ENCODE results near the gene ZNRF2. TPM values are rescaled to one million over a fixed set of nuclear protein-coding genes. Genes with fewer than 3 reads are reported as not detected.

ZNRF2 gene
- polyA plus RNA-seq, 1 of the 3 experiments (the other 2 are of a cell fraction), result 4.0 TPM

DNA sequence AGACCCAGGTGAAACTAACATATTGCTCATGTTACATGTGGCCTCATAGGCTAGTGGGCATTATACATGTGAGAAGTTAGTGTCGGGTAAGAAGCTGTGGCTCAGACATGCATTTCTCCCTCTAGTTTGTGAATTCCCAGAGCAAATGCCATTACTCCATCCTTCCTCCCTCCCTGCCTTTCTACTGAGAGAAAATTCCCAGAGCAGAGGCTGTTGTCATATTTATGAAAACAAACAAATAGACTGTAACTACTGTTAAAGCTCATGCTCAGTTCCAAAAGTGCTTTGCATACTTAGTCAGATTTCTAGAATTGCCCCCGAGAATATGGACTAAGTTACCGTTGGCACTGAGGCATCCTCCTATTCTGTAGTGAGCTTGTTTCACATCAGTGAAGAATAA, 29.0 kb downstream of the ZNRF2 start:
- Histone ChIP-seq H3K9me2 (no peaks in the 10 kb centered on the region), H3K27me3 (ENCODE audit: insufficient read depth) (no peaks in the 10 kb centered on the region), H2AFZ (ENCODE audit: low read depth) (no peak overlapping the region), H3K4me2 (no peak overlapping the region), H3K4me1 (ENCODE audit: control insufficient read depth in 1 of 2, insufficient read depth in 2 of 2, low read depth in 1 of 2, low read length in 1 of 2) (peaks cover 0 to 20% of the 10 kb centered on the region in 2 experiments; a peak in 3 of 4 replicates), H3K4me3 (ENCODE audit: low read depth in 2 of 2, low read length in 1 of 2) (no peak overlapping the region), H3K79me2 (ENCODE audit: insufficient read depth) (peaks cover 53% of the 10 kb centered on the region), H3K36me3 (replicated peaks in 1 of 2; ENCODE audit: control insufficient read depth in 1 of 2, insufficient read depth in 2 of 2, low read length in 1 of 2) (no peaks in the 10 kb centered on the region), H3K27ac (ENCODE audit: low read depth in 2 of 2, low read length in 1 of 2) (no peak overlapping the region), H4K20me1 (ENCODE audit: insufficient read depth) (no peaks in the 10 kb centered on the region), H3K9me3 (no peaks in the 10 kb centered on the region), H3K9ac (no peak overlapping the region), H3F3A (replicated peaks; ENCODE audit: insufficient read depth) (peaks cover 2% of the 10 kb centered on the region)
- CTCF ChIA-PET, result interaction anchor here (1.7 to 1.8 kb wide), 2 partner anchors 10 to 37 kb away, joined by 3 to 6 read pairs; no protein-coding TSS in a partner anchor
- TF ChIP-seq JUND (IDR thresholded peaks at IDR 0.05) (no peak), TEAD4 (IDR thresholded peaks at IDR 0.05; ENCODE audit: borderline replicate concordance, insufficient read depth) (no peak), RXRA (IDR thresholded peaks at IDR 0.05; ENCODE audit: borderline replicate concordance, low read depth) (no peak), GATA2 (CRISPR knock-in tag; IDR thresholded peaks at IDR 0.05) (no peak), FOXJ3 (CRISPR knock-in tag; IDR thresholded peaks at IDR 0.05) (no peak), YY1 (IDR thresholded peaks at IDR 0.05; ENCODE audit: low read depth) (no peak), MXI1 (IDR thresholded peaks at IDR 0.05; ENCODE audit: low read depth, low read length) (no peak), NRF1 (IDR thresholded peaks at IDR 0.05; ENCODE audit: low read depth, low read length) (no peak), CHD2 (IDR thresholded peaks at IDR 0.05; ENCODE audit: low read length, partially characterized antibody) (no peak), SIN3A (IDR thresholded peaks at IDR 0.05; ENCODE audit: borderline replicate concordance, low read depth, low read length) (no peak), MEF2A (IDR thresholded peaks at IDR 0.05; ENCODE audit: borderline replicate concordance, low read depth) (no peak), EZH2phosphoT487 (IDR thresholded peaks at IDR 0.05; ENCODE audit: borderline replicate concordance, low read depth) (no peak)
- TF ChIP-seq, protein P1, sequence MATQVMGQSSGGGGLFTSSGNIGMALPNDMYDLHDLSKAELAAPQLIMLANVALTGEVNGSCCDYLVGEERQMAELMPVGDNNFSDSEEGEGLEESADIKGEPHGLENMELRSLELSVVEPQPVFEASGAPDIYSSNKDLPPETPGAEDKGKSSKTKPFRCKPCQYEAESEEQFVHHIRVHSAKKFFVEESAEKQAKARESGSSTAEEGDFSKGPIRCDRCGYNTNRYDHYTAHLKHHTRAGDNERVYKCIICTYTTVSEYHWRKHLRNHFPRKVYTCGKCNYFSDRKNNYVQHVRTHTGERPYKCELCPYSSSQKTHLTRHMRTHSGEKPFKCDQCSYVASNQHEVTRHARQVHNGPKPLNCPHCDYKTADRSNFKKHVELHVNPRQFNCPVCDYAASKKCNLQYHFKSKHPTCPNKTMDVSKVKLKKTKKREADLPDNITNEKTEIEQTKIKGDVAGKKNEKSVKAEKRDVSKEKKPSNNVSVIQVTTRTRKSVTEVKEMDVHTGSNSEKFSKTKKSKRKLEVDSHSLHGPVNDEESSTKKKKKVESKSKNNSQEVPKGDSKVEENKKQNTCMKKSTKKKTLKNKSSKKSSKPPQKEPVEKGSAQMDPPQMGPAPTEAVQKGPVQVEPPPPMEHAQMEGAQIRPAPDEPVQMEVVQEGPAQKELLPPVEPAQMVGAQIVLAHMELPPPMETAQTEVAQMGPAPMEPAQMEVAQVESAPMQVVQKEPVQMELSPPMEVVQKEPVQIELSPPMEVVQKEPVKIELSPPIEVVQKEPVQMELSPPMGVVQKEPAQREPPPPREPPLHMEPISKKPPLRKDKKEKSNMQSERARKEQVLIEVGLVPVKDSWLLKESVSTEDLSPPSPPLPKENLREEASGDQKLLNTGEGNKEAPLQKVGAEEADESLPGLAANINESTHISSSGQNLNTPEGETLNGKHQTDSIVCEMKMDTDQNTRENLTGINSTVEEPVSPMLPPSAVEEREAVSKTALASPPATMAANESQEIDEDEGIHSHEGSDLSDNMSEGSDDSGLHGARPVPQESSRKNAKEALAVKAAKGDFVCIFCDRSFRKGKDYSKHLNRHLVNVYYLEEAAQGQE (IDR thresholded peaks at IDR 0.05; ENCODE audit: low read depth, low read length), result no peak
- POLR2A ChIA-PET, result no interaction called here
- no peak for DNase-seq
- 100% methylated on average over 3 of the region's 3 CpGs for WGBS (ENCODE audit: low lambda C conversion rate)

DNA sequence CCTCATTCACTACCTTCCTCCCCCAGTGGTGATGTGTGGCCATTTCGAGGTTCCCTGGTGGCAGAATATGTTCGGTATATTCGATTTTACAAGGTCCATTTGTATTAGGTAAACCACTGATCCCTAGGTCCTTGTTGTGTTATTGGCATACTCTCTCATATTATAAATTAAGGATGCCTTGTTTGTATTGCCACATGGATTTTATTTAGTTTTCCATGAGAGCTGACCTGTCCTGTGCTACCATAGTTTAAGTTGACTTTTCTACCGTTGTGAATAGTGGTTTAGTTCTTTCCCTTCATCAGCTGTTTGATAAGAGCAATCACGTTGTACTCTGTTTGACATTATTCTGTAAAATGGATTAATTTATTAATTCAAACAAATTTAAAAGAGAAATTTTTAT, 29.4 kb downstream of the ZNRF2 start:
- peaks cover 2% of the 10 kb centered on the region for H3F3A ChIP-seq (replicated peaks; ENCODE audit: insufficient read depth)
- H4K20me1 ChIP-seq (ENCODE audit: insufficient read depth), result no peaks in the 10 kb centered on the region
- no peaks in the 10 kb centered on the region for H3K36me3 ChIP-seq (replicated peaks in 1 of 2; ENCODE audit: control insufficient read depth in 1 of 2, insufficient read depth in 2 of 2, low read length in 1 of 2)
- H3K4me3 ChIP-seq (ENCODE audit: low read depth in 2 of 2, low read length in 1 of 2), result no peak overlapping the region
- no peak for DNase-seq
- H3K27ac ChIP-seq (ENCODE audit: low read depth in 2 of 2, low read length in 1 of 2), result no peak overlapping the region
- H3K9ac ChIP-seq, result no peak overlapping the region
- no peaks in the 10 kb centered on the region for H3K27me3 ChIP-seq (ENCODE audit: insufficient read depth)
- H3K9me3 ChIP-seq, result no peaks in the 10 kb centered on the region
- WGBS (ENCODE audit: low lambda C conversion rate), result 89% methylated on average over 5 of the region's 5 CpGs
- peaks cover 0 to 21% of the 10 kb centered on the region in 2 experiments; a peak in 2 of 4 replicates for H3K4me1 ChIP-seq (ENCODE audit: control insufficient read depth in 1 of 2, insufficient read depth in 2 of 2, low read depth in 1 of 2, low read length in 1 of 2)
- H3K9me2 ChIP-seq, result no peaks in the 10 kb centered on the region
- CTCF ChIA-PET, result interaction anchor here (1.3 to 1.8 kb wide), 3 partner anchors 9 to 36 kb away, joined by 3 to 6 read pairs (median 3); no protein-coding TSS in a partner anchor
- POLR2A ChIA-PET, result no interaction called here
- H3K79me2 ChIP-seq (ENCODE audit: insufficient read depth), result peaks cover 54% of the 10 kb centered on the region
- H2AFZ ChIP-seq (ENCODE audit: low read depth), result no peak overlapping the region
- H3K4me2 ChIP-seq, result no peak overlapping the region
- TF ChIP-seq GATA2 (CRISPR knock-in tag; IDR thresholded peaks at IDR 0.05) (no peak), TCF12 (IDR thresholded peaks at IDR 0.05) (no peak), FOXM1 (IDR thresholded peaks at IDR 0.05; ENCODE audit: low read depth) (no peak), TAF1 (IDR thresholded peaks at IDR 0.05; ENCODE audit: borderline replicate concordance, low read depth, low read length) (no peak), EP300 (IDR thresholded peaks at IDR 0.05; ENCODE audit: borderline replicate concordance in 1 of 2, low read depth in 1 of 2, low read length in 1 of 2) (no peak), FOXJ3 (CRISPR knock-in tag; IDR thresholded peaks at IDR 0.05) (no peak), RXRA (IDR thresholded peaks at IDR 0.05; ENCODE audit: borderline replicate concordance, low read depth) (no peak), RCOR1 (IDR thresholded peaks at IDR 0.05; ENCODE audit: low read length) (no peak), RAD21 (IDR thresholded peaks at IDR 0.05; ENCODE audit: low read length) (no peak)
- TF ChIP-seq, protein P2, sequence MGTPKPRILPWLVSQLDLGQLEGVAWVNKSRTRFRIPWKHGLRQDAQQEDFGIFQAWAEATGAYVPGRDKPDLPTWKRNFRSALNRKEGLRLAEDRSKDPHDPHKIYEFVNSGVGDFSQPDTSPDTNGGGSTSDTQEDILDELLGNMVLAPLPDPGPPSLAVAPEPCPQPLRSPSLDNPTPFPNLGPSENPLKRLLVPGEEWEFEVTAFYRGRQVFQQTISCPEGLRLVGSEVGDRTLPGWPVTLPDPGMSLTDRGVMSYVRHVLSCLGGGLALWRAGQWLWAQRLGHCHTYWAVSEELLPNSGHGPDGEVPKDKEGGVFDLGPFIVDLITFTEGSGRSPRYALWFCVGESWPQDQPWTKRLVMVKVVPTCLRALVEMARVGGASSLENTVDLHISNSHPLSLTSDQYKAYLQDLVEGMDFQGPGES (IDR thresholded peaks at IDR 0.05; ENCODE audit: low read depth, low read length), result no peak
- TF ChIP-seq, protein P3, sequence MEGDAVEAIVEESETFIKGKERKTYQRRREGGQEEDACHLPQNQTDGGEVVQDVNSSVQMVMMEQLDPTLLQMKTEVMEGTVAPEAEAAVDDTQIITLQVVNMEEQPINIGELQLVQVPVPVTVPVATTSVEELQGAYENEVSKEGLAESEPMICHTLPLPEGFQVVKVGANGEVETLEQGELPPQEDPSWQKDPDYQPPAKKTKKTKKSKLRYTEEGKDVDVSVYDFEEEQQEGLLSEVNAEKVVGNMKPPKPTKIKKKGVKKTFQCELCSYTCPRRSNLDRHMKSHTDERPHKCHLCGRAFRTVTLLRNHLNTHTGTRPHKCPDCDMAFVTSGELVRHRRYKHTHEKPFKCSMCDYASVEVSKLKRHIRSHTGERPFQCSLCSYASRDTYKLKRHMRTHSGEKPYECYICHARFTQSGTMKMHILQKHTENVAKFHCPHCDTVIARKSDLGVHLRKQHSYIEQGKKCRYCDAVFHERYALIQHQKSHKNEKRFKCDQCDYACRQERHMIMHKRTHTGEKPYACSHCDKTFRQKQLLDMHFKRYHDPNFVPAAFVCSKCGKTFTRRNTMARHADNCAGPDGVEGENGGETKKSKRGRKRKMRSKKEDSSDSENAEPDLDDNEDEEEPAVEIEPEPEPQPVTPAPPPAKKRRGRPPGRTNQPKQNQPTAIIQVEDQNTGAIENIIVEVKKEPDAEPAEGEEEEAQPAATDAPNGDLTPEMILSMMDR (IDR thresholded peaks at IDR 0.05), result no peak
- TF ChIP-seq, protein P4, sequence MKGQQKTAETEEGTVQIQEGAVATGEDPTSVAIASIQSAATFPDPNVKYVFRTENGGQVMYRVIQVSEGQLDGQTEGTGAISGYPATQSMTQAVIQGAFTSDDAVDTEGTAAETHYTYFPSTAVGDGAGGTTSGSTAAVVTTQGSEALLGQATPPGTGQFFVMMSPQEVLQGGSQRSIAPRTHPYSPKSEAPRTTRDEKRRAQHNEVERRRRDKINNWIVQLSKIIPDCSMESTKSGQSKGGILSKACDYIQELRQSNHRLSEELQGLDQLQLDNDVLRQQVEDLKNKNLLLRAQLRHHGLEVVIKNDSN (IDR thresholded peaks at IDR 0.05; ENCODE audit: borderline replicate concordance, low read depth), result no peak
